ENCODE measurements around the gene ESYT2.

Gene ESYT2

DNA sequence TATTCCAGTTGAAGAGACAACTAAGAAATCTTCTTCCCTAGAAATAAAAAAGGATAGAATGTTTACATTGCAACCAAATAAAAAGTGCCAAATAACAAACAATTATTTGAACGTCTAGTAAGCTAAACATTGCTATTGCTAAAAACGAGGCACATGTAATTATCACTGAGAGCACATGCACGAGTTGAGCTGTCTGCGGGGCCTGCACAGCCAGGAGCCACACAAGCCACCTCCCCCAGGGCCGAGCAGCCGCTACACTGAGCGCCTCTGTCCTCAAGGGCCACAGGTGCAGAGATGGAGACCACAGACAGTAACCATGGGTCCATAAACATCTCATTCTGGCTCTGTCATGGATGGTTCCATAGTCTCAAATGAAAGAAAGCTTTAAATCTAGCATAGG is 141.9 kb downstream of the ESYT2 start:
- DNase-seq (ENCODE audit: low read depth, low spot score) = no peak
- no peak overlapping the region for H3K4me3 ChIP-seq (ENCODE audit: low read length)

DNA sequence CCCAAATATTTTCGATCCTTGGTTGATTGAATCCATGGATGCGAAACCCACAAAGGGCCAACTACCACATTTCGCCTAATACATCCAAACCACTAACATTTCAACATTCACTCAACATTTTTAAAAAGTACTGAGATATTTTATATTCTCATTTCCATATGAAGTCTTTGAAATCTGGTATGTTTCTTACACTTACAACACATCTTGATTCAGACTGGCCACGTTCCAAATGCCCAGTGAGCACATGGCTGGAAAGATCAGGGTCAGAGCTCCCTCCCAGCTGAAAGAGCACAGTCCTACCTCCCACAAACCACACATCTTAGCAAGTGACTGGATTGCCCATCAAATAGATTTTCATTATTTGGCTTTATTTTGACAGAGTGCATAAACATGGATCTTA is 143.6 kb downstream of the ESYT2 start:
- DNase-seq (ENCODE audit: low read depth, low spot score) = no peak
- H3K4me3 ChIP-seq (ENCODE audit: low read length) = no peak overlapping the region

DNA sequence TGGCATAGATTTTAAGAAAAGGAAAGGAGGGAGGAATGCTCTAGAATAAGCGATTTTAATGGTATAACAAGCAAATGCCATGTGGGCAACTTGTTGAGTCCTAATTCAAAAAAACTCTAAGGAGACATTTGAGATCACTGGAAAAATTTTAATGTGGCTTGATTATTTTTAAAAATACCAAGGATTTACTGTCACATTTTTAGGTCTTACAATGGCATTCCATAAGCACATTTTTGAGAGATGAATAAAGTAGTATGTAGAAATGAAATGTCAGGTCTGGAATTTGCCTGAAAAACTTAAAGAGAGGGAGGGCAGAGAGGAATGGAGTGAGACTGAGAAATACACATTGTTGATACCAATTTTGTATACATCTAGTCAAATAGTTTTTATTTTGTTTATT is 145.0 kb downstream of the ESYT2 start:
- no peak for DNase-seq (ENCODE audit: low read depth, low spot score)
- no peak overlapping the region for H3K4me3 ChIP-seq (ENCODE audit: low read length)

DNA sequence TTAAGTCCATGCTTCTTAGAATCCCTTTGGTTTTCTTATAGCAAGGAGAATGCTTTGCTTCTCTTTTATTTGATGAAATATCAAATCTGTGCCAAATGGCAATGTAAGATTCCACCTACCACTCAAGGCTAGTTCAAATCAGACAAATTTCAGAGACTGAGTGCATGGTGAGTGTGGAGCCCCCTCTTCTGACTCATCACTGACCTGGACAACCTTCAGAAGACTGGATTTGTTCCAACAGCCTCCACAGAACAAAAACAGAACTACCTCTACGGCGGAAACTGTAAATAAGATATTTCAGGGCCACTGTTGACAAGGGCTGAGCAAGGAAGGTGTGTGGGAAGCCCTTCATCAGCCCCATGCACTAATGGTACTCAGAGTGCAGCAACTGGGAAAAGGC is 145.8 kb downstream of the ESYT2 start:
- no peak for DNase-seq (ENCODE audit: low read depth, low spot score)
- no peak overlapping the region for H3K4me3 ChIP-seq (ENCODE audit: low read length)

DNA sequence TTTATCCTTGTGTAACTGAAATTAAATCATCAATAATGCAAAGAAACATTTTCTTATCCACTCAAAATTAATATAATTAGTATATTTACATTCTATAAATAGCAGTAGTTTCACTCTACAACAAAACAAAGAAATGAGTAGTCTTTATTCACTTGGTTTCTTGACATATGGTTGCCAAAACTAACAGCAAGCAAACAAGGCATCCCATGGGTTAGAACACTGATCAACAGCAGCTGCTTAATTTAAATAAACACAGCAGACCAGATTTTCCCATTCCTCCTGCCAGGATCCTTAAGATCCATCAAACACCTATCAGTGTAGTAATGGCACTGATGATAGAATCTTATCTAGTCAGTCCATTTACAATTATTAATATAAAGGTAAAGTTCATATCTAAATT is 146.9 kb downstream of the ESYT2 start:
- no peak overlapping the region for H3K4me3 ChIP-seq (ENCODE audit: low read length)
- DNase-seq (ENCODE audit: low read depth, low spot score) = no peak

Measured in Jurkat, Clone E6-1 (cell line).